ENCODE measurements around the gene ARFGEF3. TPM values are rescaled to one million over a fixed set of nuclear protein-coding genes. Genes with fewer than 3 reads are reported as not detected.

ARFGEF3 gene
- total RNA-seq, 1 donor from 2014 or later, result 1.1 TPM

DNA sequence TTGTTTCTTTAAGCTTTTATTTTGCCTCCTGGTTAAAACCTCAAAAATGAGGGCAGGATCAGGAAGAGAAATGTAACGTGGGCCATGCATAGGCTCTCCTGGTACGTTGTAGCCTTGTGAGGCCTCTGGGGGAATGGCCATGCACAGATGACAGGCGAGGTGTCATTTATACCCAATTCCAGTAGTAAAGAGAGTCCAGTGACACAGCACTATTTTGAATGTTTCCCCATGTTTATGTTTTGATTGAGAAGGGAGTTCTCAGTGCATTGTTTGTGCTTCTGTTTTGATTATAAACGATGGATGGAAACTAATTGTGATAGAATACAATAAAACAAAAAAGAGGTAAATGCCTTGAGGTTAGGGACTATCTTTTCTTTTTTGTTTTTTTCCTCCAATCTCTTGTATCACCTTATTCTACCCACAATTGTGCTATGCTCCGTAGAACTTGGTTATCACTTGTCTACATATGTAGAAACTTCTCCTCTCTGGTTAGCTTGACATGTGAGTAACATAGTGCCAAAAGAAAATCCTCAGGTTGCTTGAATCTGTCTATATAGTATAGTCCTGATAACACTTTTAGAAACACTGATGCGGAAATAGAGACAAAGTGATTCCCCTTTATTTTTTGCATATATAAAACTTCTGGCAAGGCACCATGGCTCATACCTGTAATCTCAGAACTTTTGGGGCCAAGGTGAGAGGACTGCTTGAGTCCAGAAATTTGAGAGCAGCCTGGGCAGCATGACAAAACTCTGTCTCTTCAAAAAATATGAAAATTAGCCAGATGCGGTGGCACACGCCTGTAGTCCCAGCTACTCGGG is 209.1 kb downstream of the ARFGEF3 start:
- no peak for DNase-seq

GRCh38 chr6:138371452-138371711 is 209.6 kb downstream of the ARFGEF3 start:
- DNase-seq, result no peak

DNA sequence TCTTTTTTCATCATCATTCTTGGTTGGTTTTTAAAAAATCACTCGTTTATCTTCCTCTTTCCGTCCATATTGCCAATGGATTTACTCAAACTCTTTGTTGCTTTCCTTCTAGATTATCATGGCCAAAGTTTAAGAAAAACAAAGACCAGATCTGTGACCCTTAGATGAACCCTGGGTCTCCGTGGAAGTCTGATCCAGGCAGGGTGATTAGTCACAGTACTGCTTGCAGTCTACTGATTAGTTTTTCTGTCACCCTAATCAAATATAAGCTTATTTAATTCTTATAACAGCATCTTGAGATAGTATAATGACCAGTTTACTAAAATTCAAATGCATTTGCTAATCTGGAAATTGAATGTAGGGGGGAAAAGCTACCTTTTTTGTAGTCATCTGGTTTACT is 210.0 kb downstream of the ARFGEF3 start:
- no peak for DNase-seq

DNA sequence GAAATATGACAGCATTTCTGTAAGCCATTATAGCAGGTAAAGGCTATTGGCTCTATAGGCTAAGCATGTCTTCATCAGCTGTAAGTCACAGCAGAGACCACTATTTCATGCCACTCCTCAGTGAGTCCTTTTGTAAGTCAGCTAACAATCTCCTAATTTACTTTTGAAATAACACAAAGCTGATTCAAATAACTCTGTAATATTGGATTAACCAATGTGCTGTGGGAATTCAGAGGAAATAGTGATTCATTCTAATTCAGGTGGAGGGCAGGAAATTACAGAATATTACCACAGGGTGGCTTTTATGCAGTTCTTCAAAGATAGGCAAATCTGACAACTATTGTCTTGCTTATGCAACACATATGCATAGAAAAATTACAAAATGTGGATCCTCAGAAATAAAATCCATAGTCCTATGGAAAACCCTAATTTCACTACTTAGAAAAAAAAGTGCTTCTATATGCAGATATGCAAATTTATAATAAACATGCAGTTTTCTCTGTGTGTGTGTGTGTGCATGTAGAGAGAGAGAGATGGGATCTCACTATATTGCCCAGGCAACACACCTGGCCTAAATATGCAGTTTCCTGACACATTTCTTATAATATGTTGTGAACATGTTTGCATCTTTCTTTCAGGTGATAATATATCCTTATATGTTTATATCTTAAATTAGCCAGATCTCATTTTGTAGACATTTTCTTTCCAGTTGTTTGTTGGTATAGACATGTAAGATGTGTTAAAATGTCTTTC is 211.1 kb downstream of the ARFGEF3 start:
- DNase-seq, result no peak

DNA sequence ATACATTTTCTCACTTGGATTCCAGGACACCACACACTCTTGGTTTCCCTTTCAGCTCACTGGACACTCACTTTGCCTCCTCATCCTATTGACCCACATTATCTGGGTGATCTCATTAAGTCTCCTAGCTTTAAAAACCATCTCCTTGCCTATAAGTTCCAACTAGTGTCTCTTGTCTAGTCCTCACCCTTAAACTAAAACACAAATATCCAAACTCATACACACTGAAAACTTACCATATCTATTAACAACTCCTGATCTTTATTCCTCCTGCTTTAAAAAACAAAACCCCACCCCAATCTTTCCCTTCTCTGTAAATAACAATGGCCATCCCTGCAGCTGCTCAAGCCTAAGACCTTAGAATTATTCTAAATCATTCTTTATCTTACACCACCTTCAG is 212.5 kb downstream of the ARFGEF3 start:
- no peak for DNase-seq

DNA sequence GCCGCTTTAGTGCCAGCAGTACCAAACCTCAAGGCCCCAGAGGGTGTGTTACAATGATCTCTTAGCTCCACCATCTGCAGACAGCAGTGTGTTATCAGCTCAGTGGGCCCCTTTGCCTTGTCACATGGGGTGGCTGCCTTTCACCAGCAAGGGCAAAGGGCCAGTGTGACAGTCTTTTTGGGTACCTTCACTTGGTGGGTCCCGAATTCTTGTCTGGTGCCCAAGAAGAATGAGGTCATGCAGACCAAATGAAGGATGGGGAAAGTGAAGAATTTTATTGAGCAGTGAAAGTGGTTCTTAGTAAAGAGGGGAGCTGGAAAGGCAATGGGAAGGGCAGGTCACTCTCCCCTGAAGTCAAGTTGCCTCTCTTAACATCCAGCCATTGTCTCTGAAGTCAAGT is 213.1 kb downstream of the ARFGEF3 start:
- DNase-seq, result no peak

DNA sequence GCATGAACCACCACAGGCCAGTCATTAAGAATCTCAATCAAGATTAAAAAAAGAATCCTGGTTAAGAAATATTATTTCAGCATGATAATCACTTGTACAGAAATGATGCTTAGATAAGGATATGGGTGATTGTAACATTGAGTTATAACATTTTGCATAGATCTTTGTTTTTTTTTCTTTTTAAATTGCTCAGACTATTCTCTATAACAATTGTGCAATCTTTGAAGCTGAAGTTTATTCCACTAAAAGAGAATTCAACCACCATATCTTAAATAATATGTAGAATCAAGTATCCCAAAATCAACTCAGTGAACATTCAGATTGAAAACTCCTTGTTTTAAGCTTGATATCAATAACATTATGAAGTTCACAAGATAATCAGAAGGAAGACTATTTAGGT is 215.3 kb downstream of the ARFGEF3 start:
- no peak for DNase-seq

DNA sequence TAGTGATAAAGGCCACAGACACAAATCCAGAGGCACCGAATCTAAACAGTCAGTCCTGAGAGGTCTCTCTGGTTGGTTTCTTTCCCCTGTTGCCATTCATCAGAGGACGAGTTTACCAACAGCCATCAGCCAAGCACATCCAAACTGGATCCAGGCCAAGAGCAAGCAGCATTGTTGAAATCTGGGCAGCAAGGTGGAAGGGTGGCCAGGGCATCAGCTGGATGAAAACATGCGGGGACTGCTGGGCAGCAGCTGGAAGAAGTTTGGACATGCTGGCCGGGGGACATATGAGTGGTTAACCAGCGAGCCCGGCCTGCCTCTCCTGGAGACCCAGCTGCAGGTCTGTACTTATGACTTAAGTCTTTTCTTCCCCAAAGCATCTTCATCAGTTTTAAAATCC is 216.1 kb downstream of the ARFGEF3 start, which contains the start of gene SMIM28:
Gene SMIM28 (plus strand): TSS at position 62 of the 400 bp plus-strand sequence. CDS start 168 bp downstream, at position 230.
- DNase-seq, result no peak

DNA sequence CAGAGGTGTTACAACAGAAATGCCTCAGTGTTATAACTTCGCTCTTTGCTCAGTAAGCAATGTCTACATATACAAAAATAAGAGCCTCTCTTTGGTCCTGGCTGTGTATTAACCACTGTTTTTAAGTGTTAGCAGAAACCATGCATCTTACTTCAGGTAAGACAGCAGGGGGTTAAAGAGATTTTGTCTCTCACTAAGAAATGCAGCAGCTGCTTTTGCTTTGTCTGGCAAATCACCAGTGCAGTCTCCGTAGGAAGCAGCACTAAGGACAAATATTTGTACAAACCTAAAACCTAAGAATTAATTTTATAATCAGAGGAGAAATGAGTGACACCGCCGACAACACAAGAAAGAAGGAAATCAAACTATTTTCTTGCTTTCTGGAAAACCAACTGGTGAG is 216.7 kb downstream of the ARFGEF3 start:
- no peak for DNase-seq

- DNase-seq, result no peak
Observed at GRCh38 chr6:138382498-138383265, 220.9 kb downstream of the ARFGEF3 start.

GRCh38 chr6:138383776-138384175 is 222.0 kb downstream of the ARFGEF3 start:
- no peak for DNase-seq

DNA sequence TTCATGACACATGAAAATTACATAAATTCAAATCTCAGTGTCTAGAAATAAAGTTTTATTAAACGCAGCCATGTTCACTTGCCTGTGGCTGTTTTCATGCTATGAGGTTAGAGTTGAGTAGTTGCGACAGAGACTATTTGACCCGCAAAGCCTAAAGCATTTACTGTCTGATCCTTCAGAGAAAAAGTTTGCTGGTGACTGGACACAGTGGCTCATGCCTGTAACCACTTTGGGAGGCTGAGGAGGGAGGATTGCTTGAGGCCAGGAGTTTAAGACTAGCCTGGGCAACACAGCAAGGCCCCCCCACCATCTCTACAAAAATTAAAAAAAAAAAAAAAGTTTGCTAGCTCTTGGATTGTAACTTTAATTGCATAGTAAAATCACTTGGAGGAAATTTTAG is 225.2 kb downstream of the ARFGEF3 start:
- no peak for DNase-seq

- DNase-seq, result no peak
Observed at GRCh38 chr6:138387577-138388368, 226.0 kb downstream of the ARFGEF3 start.

- DNase-seq, result no peak
Observed at GRCh38 chr6:138389551-138389950, 227.8 kb downstream of the ARFGEF3 start.

Small RNA genes within 50 kb of the gene (small RNA-seq; reads per million reads assigned to genes)
- gene AL031003.1 (ENCODE audit: low replicate concordance), result not detected

Other genes starting within 250 kb of the ARFGEF3 start
- 162 TPM for gene PERP, start 54.5 kb upstream of the ARFGEF3 start, total RNA-seq
- not detected for gene PBOV1, start 56.6 kb downstream of the ARFGEF3 start, total RNA-seq
- gene SMIM28, start 216.0 kb downstream of the ARFGEF3 start, total RNA-seq, result not detected
- 12.1 TPM for gene HEBP2, start 242.3 kb downstream of the ARFGEF3 start, total RNA-seq

Data from skin of body (tissue), 3 donors.